Measurements from ENCODE around the gene ABCG8.

DNA sequence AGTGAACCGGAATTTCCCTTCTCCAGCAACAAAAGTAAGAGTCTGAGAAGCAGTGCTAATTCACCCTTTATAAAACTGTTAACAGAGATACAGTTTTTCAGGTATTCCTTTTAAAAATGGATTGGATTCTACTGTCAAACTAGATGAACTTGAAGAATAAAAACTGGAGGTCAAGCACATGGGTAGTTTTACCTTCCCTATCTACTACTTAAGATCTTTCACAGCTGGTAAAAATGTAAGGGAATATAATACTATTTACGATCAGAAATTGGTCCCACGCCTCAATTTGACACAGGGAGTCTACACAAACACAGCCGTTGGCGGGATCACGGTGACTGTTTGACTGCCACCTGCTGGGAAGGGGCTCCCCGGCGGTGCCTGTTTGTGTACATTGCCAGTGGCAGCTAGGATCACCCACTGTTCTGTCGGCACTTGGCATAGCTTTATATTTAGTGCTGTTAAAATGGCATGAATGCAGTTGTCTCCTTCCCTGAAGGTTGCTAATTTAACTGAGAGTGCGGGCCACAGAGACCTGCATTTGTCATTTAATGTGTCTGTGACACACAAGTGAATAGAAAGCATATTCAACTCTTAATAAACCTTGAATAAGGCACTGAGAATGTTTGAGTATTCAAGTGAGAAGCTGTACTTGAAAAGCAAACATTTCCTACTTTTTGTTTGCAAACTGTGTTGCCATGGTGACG lies 59.5 kb downstream of the ABCG8 start:
- TF ChIP-seq, protein P1, sequence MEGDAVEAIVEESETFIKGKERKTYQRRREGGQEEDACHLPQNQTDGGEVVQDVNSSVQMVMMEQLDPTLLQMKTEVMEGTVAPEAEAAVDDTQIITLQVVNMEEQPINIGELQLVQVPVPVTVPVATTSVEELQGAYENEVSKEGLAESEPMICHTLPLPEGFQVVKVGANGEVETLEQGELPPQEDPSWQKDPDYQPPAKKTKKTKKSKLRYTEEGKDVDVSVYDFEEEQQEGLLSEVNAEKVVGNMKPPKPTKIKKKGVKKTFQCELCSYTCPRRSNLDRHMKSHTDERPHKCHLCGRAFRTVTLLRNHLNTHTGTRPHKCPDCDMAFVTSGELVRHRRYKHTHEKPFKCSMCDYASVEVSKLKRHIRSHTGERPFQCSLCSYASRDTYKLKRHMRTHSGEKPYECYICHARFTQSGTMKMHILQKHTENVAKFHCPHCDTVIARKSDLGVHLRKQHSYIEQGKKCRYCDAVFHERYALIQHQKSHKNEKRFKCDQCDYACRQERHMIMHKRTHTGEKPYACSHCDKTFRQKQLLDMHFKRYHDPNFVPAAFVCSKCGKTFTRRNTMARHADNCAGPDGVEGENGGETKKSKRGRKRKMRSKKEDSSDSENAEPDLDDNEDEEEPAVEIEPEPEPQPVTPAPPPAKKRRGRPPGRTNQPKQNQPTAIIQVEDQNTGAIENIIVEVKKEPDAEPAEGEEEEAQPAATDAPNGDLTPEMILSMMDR (IDR thresholded peaks at IDR 0.05), result peak in 1 of 6 experiments; percentile 23
- TF ChIP-seq POLR2A (IDR thresholded peaks at IDR 0.05), result no peak
